ENCODE measurements around the gene MNS1. TPM values are rescaled to one million over a fixed set of nuclear protein-coding genes. Genes with fewer than 3 reads are reported as not detected.
"Not testable (repeated sequence)": the region's sequence is repeated elsewhere in the genome, so short reads cannot be mapped to it uniquely, and the experiment has no call there.

MNS1 gene
- total RNA-seq (2014; rRNA removed; shearing (Covaris generic)): 7.8 and 9.3 TPM in 2 replicates

DNA sequence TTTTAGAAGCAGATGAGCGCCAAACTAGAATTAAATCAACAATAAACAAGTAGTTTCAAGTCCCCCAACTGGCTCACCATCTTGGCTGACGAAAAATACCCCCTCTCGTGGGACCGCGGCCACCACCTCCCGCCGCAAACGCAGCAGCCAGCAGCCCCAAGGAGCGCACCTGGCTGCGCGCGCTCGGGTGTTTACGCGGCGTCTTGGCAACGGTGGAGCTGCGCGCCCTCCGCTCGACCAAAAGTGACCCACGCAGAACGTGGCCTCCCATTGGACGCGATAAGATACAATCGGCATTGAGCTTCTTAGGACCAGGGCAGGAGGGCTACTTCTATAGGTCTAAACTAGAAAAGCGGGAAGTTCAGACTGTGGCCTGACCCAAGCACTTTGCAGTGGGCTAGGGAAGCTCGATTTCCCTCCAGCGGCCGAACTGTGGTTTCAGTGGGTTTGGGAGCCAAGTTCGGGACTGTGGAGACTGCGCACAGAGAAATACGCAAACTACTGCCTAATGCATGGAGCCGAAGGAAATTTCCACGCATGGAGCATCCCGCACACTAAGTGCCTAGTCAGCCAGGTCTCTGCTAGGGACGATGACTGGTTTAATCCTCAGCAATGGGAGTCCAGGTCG lies at the start of gene MNS1:
MNS1 (minus strand) TSS at position 245 of the 628 bp plus-strand sequence; CDS start at position 80, 165 bp downstream.
- DNase-seq (ENCODE audit: low spot score): peak; percentile 93

- peak; percentile 59 for DNase-seq (ENCODE audit: low spot score)
These were observed 31.7 kb upstream of the MNS1 start for GRCh38 chr15:56496635-56497034.

GRCh38 chr15:56495533-56495932 lies 30.6 kb upstream of the MNS1 start:
- DNase-seq (ENCODE audit: low spot score): no peak

DNA sequence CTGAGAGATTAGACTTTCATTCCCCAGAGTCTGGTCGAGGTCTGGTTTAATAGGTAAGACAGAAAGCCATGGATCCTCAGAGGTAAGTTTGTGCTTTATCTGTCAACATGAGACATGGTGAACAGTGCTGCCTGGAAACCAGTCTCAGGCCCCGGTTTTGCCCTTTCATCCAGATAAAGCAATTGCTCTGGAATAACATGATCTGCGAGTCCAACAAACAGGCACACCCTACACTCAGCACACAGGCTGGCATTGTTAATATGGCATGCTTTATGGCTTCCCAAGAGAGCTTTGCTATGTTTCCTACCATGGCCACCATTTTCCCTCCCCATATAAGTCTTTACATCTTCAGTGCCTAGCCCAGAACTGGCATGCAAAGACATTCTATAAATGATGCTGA lies 30.1 kb upstream of the MNS1 start:
- no peak for DNase-seq (ENCODE audit: low spot score)

DNA sequence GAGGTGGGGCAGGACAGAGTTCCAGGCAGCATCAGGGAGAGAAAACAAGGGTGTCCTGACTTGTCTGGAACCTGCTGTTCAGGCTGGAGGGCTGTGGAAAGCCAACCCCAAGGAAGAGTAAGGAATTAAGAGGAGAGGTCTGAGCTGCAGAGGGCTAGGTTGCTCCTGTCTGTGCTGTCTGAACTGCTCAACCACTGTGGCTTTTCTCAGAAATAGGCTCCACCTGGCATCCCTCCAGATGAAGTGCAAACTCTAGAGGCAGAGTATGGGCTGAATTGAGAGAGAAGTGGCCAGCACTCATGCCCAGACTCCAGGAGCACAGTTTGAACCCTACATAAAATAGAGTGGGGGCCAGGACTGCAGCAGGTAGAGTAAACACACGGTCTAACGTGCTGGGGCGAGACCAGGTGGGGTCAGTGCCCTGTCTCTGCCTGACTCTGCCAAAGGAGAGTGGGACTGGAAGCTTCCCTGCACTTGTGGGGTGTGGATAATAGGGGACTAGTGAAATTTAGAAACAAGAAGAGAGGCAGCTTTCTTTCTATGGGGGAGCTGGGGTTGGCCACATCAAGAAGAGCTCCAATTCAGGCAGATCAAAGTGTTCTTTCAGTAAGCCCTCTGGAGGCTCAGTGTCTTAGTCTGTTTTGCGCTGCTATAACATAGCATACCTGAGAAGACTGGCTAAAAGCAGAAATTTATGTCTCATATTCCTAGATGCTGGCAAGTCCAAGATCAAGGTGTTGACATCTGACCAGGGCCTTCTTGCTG lies 28.0 kb upstream of the MNS1 start:
- no peak for DNase-seq (ENCODE audit: low spot score)

DNA sequence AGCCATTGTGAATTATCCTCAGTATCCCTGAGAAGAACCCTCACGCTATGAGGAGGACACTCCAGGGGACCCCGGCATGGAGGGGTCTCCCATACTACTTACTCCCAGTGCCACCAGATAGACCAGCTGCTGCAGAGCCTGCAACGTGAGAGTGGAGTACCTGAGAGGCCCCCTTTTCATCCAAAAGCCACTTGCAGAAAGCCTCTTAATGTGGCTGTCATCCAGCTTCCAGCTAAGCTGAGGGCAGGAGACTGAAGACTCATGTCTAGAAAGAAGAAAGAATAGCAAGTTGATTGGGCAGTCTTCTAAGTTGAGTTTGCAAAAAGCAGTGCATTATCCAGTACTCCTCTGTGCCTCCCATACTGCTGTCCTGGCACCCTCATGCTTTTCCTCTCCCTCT lies 27.3 kb upstream of the MNS1 start:
- no peak for DNase-seq (ENCODE audit: low spot score)

DNA sequence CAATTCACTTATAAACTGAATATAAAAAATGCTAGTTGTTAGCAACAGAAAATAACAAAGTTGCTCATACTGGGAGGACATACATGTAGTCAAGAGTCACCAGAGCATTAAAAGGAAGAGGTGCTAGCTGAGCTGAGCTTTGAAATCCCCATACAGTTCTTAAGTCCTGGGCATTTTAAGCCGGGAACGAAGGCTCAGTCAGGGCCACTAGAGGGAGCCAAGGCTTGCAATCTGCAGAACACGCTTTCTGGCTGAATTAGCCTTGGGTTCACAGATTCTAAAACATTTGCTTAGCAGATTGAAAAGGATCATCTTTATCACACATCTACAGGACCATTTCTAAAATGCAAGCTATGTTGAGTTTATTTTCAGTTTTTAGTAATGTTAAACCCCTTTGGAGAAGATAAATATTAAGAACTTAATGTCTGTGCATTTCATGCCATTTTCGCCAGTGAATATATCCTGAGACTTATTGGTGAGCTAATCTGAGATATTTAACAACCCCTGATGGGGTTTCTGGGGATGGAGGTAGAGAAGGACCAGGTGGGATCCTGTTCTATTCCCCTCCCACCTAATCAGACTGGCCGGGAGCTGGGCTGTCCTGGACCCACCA lies 26.3 kb upstream of the MNS1 start:
- peak; percentile 64 for DNase-seq (ENCODE audit: low spot score)

- no peak for DNase-seq (ENCODE audit: low spot score)
These were observed 25.5 kb upstream of the MNS1 start for GRCh38 chr15:56490461-56490860.

DNA sequence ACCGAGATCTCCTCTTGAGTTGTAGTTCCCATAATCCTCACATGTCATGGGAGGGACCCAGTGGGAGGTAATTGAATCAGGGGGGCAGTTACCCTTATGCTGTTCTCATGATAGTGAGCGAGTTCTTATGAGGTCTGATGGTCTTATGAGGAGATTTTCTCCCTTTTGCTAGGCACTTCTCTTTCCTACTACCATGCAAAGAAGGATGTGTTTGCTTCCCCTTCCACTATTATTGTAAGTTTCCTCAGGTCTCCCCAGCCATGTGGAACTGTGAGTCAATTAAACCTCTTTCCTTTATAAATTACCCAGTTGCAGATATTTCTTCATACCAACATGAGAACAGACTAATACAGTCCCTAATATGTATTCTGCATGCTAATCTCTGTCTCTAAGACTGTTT lies 21.3 kb upstream of the MNS1 start:
- not testable (repeated sequence) for DNase-seq (ENCODE audit: low spot score)

- not testable (repeated sequence) for DNase-seq (ENCODE audit: low spot score)
These were observed 20.5 kb upstream of the MNS1 start for GRCh38 chr15:56485426-56485825.

- DNase-seq (ENCODE audit: low spot score): no peak
These were observed 19.4 kb upstream of the MNS1 start for GRCh38 chr15:56484287-56484686.

GRCh38 chr15:56475351-56475750 lies 10.4 kb upstream of the MNS1 start:
- DNase-seq (ENCODE audit: low spot score): no peak

GRCh38 chr15:56473017-56473416 lies 8.1 kb upstream of the MNS1 start:
- DNase-seq (ENCODE audit: low spot score): no peak

- DNase-seq (ENCODE audit: low spot score): no peak
These were observed 7.3 kb upstream of the MNS1 start for GRCh38 chr15:56472278-56472677.

DNA sequence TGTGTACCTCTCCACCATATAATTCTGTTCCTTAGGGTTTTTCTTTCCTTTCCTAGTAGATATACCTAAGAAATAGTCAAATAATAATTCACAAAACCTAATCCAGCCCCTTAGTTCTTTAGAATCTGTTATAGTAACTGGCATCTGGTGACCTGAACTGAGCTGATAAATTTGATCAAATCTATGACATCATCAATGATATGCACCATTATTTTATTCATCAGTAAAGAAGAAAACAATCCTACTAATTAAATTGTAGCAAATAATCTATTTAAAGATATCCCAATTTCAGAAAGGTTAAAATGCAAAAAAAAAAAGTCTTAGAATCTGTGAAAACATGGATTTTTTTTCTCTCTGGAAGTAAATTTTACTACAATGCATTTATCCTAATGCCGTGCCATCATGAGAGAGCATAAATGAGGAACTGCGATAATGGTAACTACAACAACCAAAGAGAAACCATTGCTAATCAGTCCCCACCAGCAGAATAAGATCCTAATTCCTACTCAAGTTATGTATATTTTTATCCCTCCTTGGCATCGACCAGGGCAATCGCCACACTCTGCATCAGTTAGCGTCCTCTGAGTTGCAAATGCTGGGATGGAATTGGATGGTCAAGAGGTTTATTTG lies 6.6 kb upstream of the MNS1 start:
- DNase-seq (ENCODE audit: low spot score): no peak

DNA sequence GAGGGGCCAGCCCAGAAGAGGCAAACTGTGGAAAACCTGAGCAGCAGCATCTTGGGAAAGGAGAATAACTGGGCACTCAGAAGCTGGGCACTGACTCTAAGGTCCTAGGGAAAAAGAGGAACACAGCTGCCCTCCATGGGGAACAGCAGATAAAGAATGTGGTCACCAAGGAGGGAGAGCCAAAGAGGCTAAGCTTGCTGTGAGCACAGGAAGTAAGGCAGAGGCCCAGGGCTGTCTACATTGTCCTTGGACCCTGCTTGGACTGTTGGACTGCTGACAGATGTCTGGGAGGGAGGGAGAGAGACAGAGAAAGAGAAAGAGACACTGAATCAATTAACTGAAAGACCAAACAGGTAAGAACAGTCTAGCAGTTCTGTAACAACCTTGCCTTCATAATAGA lies 4.5 kb upstream of the MNS1 start:
- DNase-seq (ENCODE audit: low spot score): no peak

DNA sequence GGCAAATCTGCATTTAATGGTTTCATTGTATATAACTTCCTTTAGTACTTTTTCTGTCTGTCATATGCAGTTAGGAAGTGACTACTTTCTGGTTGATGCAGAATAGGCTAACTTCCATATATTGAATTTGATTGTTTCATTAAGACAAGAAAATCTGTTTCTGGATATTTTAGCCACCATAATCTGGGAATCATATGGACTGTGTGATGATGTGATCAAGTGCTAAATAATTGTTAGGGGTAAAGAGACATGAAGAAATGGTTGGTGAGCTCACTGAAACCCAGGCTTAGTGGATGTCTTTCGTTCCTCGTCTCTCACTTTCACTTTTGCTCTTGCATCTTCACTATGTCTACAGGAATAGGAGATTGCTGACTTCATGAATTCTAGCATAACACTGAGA lies 3.5 kb upstream of the MNS1 start:
- peak; percentile 37 for DNase-seq (ENCODE audit: low spot score)

GRCh38 chr15:56467616-56468015 lies 2.7 kb upstream of the MNS1 start:
- no peak for DNase-seq (ENCODE audit: low spot score)

DNA sequence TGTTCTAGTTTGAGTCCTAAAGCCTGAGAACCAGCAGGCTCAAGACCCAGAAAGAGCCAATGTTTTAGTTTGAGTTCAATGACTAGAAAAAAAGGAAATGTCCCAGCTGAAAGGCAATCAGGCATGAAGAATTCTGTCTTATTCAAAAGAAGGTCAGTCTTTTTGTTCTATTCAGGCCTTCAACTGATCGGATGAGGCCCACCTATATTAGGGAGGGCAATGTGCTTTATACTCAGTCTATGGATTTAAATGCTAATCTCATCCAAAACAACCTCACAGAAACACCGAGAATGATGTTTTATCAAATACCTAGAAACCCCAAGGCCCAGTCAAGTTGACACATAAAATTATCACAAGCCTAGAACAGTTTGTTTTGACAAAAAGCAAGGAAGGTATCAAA lies 4.0 kb downstream of the MNS1 start:
- DNase-seq (ENCODE audit: low spot score): no peak

DNA sequence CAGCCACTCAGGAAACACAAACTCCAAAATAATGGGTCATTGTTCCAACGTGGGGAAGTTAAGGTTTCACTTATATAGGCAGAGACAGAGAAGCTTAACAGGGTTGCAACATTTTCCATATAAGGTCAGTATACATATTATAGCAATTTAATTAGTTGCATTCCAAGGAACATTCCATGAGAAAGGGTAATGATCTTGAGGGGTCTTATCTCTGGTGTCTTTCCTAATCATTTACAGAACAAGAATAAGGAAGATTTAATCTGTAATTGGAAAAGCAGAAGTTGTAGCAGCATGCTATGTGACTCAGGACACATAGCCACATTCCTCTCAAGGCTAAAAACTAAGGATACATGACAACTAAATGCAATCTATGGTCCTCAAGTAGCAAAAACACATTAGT lies 4.9 kb downstream of the MNS1 start:
- no peak for DNase-seq (ENCODE audit: low spot score)

GRCh38 chr15:56459096-56459495 lies 5.8 kb downstream of the MNS1 start:
- DNase-seq (ENCODE audit: low spot score): no peak

DNA sequence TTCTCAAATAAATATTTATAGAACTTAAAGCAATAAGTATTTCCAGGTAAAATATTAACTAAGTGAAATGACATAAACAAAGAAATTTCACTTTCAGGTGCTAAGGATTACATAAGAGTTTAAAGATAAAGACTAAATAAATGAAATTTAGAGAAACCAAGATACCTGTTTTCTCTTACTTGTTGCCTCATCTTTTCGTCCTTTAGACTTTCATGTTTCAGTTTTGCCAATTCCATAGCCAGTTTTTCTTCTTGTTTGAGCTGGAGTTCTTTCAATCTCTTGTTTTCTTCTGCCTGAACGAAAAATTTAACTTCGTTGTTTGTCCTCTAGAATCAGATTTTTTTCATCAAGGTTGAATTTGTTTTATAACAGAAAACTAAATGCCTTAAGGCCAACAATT lies 8.7 kb downstream of the MNS1 start:
- DNase-seq (ENCODE audit: low spot score): no peak

GRCh38 chr15:56454836-56455235 lies 10.1 kb downstream of the MNS1 start:
- DNase-seq (ENCODE audit: low spot score): no peak

Data from A172 (cell line).